GM12801 (cell line): ENCODE measurements around the gene EBF3.

Experiments used
- TF ChIP-seq, protein P1 (sequence below): IDR thresholded peaks from one replicate; pipeline ENCODE4 v1.5.1; 2011; ENCODE audit warnings: control low read depth; ENCODE audit not compliant: insufficient read length; ENCODE audit errors: extremely low read depth

The EBF3 gene

DNA sequence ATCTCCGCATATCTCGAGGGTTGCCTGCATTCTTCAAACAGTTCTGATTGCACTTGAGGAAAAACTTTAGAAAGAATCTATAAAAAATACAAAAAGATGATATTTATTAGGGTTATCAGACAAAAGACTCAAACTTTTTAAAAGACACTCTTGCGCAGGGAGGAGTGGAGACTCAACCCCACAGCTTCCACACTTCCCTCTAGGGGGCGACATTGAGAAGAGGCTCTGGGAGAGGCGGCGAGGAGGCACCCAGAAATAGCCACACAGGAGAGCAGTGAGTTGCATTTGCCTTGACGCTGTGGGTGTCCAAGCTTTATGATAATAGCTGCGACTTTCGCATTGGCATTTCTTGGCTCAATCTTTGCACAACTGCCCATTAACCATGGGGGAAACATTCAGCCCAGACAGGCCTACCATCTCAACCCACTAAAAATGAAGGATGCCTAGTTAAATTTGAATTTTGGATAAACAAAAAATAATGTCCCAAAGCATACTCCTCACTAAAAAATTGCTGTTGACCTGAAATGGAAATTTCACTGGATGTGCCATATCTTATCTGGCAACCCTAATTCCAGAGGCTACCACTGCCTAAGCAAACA is 86.2 kb downstream of the EBF3 start:
- TF ChIP-seq, protein P1, sequence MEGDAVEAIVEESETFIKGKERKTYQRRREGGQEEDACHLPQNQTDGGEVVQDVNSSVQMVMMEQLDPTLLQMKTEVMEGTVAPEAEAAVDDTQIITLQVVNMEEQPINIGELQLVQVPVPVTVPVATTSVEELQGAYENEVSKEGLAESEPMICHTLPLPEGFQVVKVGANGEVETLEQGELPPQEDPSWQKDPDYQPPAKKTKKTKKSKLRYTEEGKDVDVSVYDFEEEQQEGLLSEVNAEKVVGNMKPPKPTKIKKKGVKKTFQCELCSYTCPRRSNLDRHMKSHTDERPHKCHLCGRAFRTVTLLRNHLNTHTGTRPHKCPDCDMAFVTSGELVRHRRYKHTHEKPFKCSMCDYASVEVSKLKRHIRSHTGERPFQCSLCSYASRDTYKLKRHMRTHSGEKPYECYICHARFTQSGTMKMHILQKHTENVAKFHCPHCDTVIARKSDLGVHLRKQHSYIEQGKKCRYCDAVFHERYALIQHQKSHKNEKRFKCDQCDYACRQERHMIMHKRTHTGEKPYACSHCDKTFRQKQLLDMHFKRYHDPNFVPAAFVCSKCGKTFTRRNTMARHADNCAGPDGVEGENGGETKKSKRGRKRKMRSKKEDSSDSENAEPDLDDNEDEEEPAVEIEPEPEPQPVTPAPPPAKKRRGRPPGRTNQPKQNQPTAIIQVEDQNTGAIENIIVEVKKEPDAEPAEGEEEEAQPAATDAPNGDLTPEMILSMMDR, result no peak

DNA sequence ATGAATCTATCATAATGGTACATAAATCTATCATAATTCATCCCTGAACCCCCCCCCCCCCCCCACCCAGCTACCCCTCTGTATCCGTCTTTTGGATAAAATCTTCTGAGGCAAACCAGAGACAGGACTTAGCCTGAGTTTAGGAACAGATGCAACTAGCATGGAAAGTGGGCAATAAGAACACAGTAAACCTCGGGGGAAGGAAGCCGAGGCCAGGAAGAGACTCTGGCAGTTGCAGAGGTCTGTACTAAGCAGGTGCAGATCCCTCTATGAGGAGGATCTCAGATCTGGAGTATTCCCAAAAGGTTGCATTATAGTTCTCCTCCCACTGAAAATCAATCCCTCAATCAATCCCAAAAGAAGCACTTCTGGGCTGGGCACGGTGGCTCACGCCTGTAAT is 87.2 kb downstream of the EBF3 start:
- TF ChIP-seq, protein P1, result no peak

DNA sequence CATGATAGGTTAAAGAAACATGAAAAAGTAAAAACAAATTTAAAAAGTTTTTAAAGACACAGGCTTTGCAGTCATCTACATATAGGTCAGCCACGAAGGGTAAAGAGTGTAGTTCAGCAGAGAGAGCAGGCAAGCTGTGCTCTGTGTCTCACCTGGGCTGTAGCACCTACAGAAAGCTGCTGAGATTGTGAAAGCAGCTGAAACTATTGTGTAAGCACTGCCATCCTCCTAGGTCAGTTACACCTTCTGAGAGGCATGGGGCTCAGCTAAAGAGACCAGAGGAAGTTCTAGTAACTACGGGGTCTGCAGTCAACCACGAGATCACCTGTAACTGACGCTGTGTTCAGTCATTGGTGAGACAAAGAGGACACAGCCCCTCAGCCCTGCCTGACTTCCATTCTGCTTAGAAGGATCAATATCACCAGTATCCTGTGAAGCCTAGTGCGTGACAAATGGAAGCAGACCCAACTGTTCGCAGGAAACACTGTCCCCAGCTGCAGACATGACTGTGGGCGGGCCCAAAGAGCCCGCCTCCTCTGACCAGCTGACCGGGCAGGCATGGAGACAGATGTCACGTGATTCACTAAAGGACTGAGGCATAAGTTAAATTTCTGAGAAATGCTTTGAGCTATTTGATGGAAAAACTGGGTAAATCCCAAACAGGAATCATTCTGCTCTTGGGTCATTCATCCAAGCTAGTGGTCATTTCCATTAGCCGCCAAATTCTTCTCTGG is 87.9 kb downstream of the EBF3 start:
- TF ChIP-seq, protein P1, result no peak

DNA sequence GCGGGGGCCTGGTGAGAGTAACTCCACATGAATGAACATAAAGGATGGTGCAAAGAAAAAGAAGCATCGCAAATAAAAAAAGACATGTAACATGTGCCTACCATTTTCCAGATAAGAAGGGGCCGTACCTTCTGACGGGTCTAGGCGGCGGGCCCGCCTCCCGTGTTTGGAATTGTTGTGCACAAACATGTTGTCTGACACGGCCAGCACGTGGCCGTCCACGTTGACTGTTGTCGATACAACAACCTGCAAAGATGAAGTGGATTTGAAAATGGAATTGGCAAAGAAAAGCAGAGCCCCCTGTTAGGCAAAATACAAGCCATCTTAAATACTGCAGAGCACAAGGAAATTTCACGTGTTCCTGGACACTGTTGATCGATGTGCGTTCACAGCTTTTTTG is 90.7 kb downstream of the EBF3 start:
- TF ChIP-seq, protein P1, result no peak

DNA sequence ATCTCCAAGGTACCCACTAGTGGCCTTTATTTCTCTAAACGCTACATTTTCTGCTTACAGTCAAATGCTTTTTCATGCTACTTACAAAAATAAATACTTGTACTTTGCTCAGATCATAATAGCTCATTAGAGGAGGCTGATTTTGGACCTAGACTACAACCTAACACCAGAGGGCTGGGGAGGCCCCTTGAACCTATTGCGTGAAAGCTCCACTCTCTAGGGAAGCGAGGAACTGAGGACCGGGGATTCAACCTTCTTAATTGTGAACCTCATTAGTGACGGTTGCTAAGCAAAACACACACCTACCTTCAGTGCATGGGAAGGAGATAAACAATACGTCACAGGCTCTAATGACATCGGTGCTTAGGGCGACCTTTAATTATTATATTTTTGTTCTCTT is 92.1 kb downstream of the EBF3 start:
- TF ChIP-seq, protein P1, result no peak

DNA sequence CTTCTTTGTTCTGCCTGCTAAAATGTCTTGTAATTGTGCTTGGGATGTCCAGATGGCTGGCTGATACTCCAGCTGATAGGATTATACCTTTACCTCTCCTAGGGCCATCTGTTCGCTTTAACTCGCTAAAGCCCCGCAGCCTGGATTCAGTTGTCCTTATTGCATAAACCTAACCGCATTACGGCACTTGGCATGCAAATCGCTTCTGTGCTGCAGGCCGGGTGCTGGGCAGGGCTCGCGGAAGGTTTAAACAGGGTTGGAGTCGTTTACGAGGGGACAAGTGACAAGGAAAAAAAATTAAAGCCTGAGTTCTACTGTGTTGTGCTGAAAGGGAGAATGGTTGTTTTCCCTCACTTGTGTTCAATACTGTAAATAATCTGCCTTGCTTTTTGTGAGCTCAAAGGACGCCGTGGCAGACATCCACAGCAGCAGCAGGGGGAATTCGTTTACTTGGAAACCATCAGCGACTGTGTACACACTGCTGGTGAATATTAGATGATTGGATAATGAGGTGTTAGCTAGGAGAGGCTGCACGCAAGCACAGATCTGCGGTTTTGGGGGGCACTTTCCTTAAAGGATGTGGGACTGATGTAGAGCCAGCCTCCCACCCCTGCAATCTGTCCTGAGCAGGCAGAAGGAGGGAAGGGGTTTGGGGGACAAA is 93.0 kb downstream of the EBF3 start:
- TF ChIP-seq, protein P1, result no peak

DNA sequence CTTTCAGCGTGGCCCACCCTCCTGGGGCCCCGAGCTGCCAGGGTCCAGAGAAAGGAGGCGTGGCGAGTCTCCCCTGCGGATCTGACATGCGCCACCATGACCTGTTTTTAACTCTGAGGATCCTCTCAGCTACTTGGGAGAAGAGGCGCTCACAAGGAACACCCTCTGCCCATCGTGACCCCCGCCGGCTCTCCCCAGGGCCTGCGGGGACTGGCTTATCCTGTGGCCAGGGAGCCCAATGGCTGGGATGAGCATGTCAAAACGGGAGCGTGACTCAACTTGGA is 93.7 kb downstream of the EBF3 start:
- TF ChIP-seq, protein P1, result no peak
